Measurements from ENCODE around the gene DRD4.
"Not testable (repeated sequence)": the region's sequence is repeated elsewhere in the genome, so short reads cannot be mapped to it uniquely, and the experiment has no call there.

The DRD4 gene

GRCh38 chr11:643849-644738, 7.0 kb downstream of the DRD4 start:
- Histone ChIP-seq H3K27me3 (peaks cover 0 to 2% of the 10 kb centered on the region in 2 donors), H3K4me3 (no peak overlapping the region), H3K36me3 (peaks cover 7 to 50% (median 18%) of the 10 kb centered on the region in 3 donors), H3K27ac (no peak overlapping the region), H3K9me3 (no peaks in the 10 kb centered on the region), H3K4me1 (peaks cover 0 to 7% (median 0%) of the 10 kb centered on the region in 4 donors)
- intact Hi-C loops (cut with DNase I; ENCODE audit: low total_unique reads): no loop called here
- TF ChIP-seq CTCF (IDR thresholded peaks at IDR 0.05): no peak
- DNase-seq: no peak

GRCh38 chr11:645536-645935, 8.5 kb downstream of the DRD4 start:
- no peaks in the 10 kb centered on the region for H3K9me3 ChIP-seq
- H3K36me3 ChIP-seq: peaks cover 7 to 49% (median 20%) of the 10 kb centered on the region in 3 donors
- H3K4me3 ChIP-seq: no peak overlapping the region
- no peaks in the 10 kb centered on the region for H3K27me3 ChIP-seq
- no peaks in the 10 kb centered on the region for H3K4me1 ChIP-seq
- intact Hi-C loops (cut with DNase I; ENCODE audit: low total_unique reads): no loop called here
- H3K27ac ChIP-seq: no peak overlapping the region
- no peak for DNase-seq
- no peak for TF ChIP-seq CTCF (IDR thresholded peaks at IDR 0.05)

- Histone ChIP-seq H3K36me3 (peaks cover 12 to 48% (median 25%) of the 10 kb centered on the region in 3 donors), H3K4me1 (no peaks in the 10 kb centered on the region), H3K9me3 (no peaks in the 10 kb centered on the region), H3K27ac (no peak overlapping the region), H3K4me3 (no peak overlapping the region), H3K27me3 (no peaks in the 10 kb centered on the region)
- no peak for DNase-seq
- intact Hi-C loops (cut with DNase I; ENCODE audit: low total_unique reads): no loop called here
- TF ChIP-seq CTCF (IDR thresholded peaks at IDR 0.05): no peak
Observed at GRCh38 chr11:646214-646613, 9.1 kb downstream of the DRD4 start.

- H3K27ac ChIP-seq; H3K4me1 ChIP-seq; H3K9me3 ChIP-seq; H3K27me3 ChIP-seq; DNase-seq; intact Hi-C loops (cut with DNase I; ENCODE audit: low total_unique reads); H3K4me3 ChIP-seq: not testable (repeated sequence)
- H3K36me3 ChIP-seq: peaks cover 15 to 34% (median 23%) of the 10 kb centered on the region in 3 donors
Observed at GRCh38 chr11:647672-648158, 10.6 kb downstream of the DRD4 start.

- no peaks in the 10 kb centered on the region for H3K27me3 ChIP-seq
- intact Hi-C loops (cut with DNase I; ENCODE audit: low total_unique reads): no loop called here
- no peak for DNase-seq
- H3K36me3 ChIP-seq: peaks cover 11 to 34% (median 15%) of the 10 kb centered on the region in 3 donors
- no peak overlapping the region for H3K27ac ChIP-seq
- H3K9me3 ChIP-seq: no peaks in the 10 kb centered on the region
- H3K4me1 ChIP-seq: no peaks in the 10 kb centered on the region
- no peak overlapping the region for H3K4me3 ChIP-seq
- TF ChIP-seq CTCF (IDR thresholded peaks at IDR 0.05): no peak
Observed at GRCh38 chr11:650482-650881, 13.4 kb downstream of the DRD4 start.

GRCh38 chr11:653136-653535, 16.1 kb downstream of the DRD4 start:
- H3K9me3 ChIP-seq; intact Hi-C loops (cut with DNase I; ENCODE audit: low total_unique reads); H3K4me1 ChIP-seq; H3K27me3 ChIP-seq; H3K27ac ChIP-seq; H3K4me3 ChIP-seq; DNase-seq: not testable (repeated sequence)
- H3K36me3 ChIP-seq: peaks cover 11 to 42% (median 15%) of the 10 kb centered on the region in 3 donors
